Epithelial cell of proximal tubule (primary cell): ENCODE results near the gene WDFY4. TPM values are rescaled to one million over a fixed set of nuclear protein-coding genes. Genes with fewer than 3 reads are reported as not detected.

Source experiments
- DNase-seq: peaks from one replicate; pipeline ENCODE4 v3.0.0-alpha.2; 2011; ENCODE audit warnings: low read depth
- H3K4me3 ChIP-seq: 2 replicates; pipeline ENCODE4 v1.5.1; 2011; ENCODE audit warnings: low read depth, mild to moderate bottlenecking, low read length
- CTCF ChIP-seq: conservative IDR thresholded peaks from 2 replicates; pipeline ENCODE4 v1.5.1; 2012; ENCODE audit warnings: low read depth, mild to moderate bottlenecking, low read length
- total RNA-seq: library from RNA; depleted of rRNA; stranded (reverse); fragments of >200 nt; gene quantifications from 2 replicates; pipeline ENCODE4 v1.2.3, GENCODE V29; 2015

The WDFY4 gene
- total RNA-seq, 1 donor from 2014 or later, result not detected

GRCh38 chr10:48957361-48958151, 272.9 kb downstream of the WDFY4 start:
- H3K4me3 ChIP-seq, result no peak overlapping the region
- DNase-seq, result no peak
- no peak for TF ChIP-seq CTCF

GRCh38 chr10:48958598-48959190, 274.0 kb downstream of the WDFY4 start:
- H3K4me3 ChIP-seq, result no peak overlapping the region
- DNase-seq, result no peak
- TF ChIP-seq CTCF, result no peak

GRCh38 chr10:48964038-48964437, 279.4 kb downstream of the WDFY4 start:
- DNase-seq, result no peak
- H3K4me3 ChIP-seq, result no peak overlapping the region
- TF ChIP-seq CTCF, result no peak

GRCh38 chr10:48965460-48965859, 280.8 kb downstream of the WDFY4 start:
- TF ChIP-seq CTCF, result no peak
- DNase-seq, result no peak
- H3K4me3 ChIP-seq, result no peak overlapping the region

- TF ChIP-seq CTCF, result no peak
- H3K4me3 ChIP-seq, result no peak overlapping the region
- no peak for DNase-seq
Measured at GRCh38 chr10:48968036-48968435, 283.4 kb downstream of the WDFY4 start.

- TF ChIP-seq CTCF, result no peak
- no peak overlapping the region for H3K4me3 ChIP-seq
- no peak for DNase-seq
Measured at GRCh38 chr10:48970046-48970445, 285.4 kb downstream of the WDFY4 start.

GRCh38 chr10:48970654-48971053, 286.0 kb downstream of the WDFY4 start:
- H3K4me3 ChIP-seq, result no peak overlapping the region
- DNase-seq, result no peak
- no peak for TF ChIP-seq CTCF
